PC-9 (cell line): ENCODE data around the gene TAS2R41. TPM values are rescaled to one million over a fixed set of nuclear protein-coding genes. Genes with fewer than 3 reads are reported as not detected.

ENCODE experiments used
- BruUV-seq: library from RNA; stranded (reverse); fragments of 400-500 nt; replicated peaks from 2 replicates; lab custom pipeline; 2021; lab: Mats Ljungman, UMichigan
- CTCF ChIA-PET: fragments of 300-600 bp; sonication (Branson Sonifier 250); formaldehyde crosslinking; loops from one replicate; lab custom pipeline; 2022; ENCODE audit warnings: antibody characterized with exemption; lab: Charles Lee
- POLR2A ChIA-PET: fragments of 300-600 bp; sonication (Branson Sonifier 250); formaldehyde crosslinking; loops from one replicate; lab custom pipeline; 2022; ENCODE audit warnings: antibody characterized with exemption; ENCODE audit not compliant: unreplicated experiment; lab: Charles Lee
- DNase-seq, 2 experiments: peaks; one replicate each; pipeline versions ENCODE4 v3.0.0 to v3.0.0-alpha.2; 2015 to 2022; ENCODE audit warnings: mixed read lengths in 1 of 2
- H2AFZ ChIP-seq: fragments of 200-600 bp; sonication (generic); 2 replicates; pipeline ENCODE4 v1.8.1; 2017; ENCODE audit warnings: antibody characterized with exemption
- H3F3A ChIP-seq: fragments of 200-600 bp; sonication (generic); 2 replicates; pipeline ENCODE4 v1.8.1; 2017; ENCODE audit warnings: antibody characterized with exemption, mild to moderate bottlenecking, low read depth; ENCODE audit not compliant: insufficient read depth
- H3K27ac ChIP-seq: fragments of 200-600 bp; sonication (generic); 2 replicates; pipeline ENCODE4 v1.6.1; 2016; ENCODE audit warnings: mixed run types
- H3K27me3 ChIP-seq: fragments of 200-600 bp; sonication (generic); 2 replicates; pipeline ENCODE4 v1.6.1; 2016; ENCODE audit warnings: low read depth, mixed run types; ENCODE audit not compliant: insufficient read depth
- H3K36me3 ChIP-seq: fragments of 200-600 bp; sonication (generic); 2 replicates; pipeline ENCODE4 v1.6.1; 2016; ENCODE audit warnings: low read depth, mixed run types
- H3K4me1 ChIP-seq: fragments of 200-600 bp; sonication (generic); replicated peaks from 2 replicates; pipeline ENCODE4 v1.6.1; 2016; ENCODE audit warnings: mixed run types; ENCODE audit not compliant: insufficient read depth
- H3K4me2 ChIP-seq: fragments of 200-600 bp; sonication (generic); 2 replicates; pipeline ENCODE4 v1.6.1; 2017; ENCODE audit warnings: mixed run types
- H3K4me3 ChIP-seq: fragments of 200-600 bp; sonication (generic); 2 replicates; pipeline ENCODE4 v1.6.1; 2016; ENCODE audit warnings: mixed run types
- H3K79me2 ChIP-seq: fragments of 200-600 bp; sonication (generic); 2 replicates; pipeline ENCODE4 v1.6.1; 2017; ENCODE audit warnings: low read depth, mixed run types
- H3K9me2 ChIP-seq: fragments of 200-600 bp; sonication (generic); 2 replicates; pipeline ENCODE4 v1.8.1; 2017; ENCODE audit warnings: mild to moderate bottlenecking; ENCODE audit not compliant: insufficient read depth
- H3K9me3 ChIP-seq: fragments of 200-600 bp; sonication (generic); 2 replicates; pipeline ENCODE4 v1.8.1; 2016; ENCODE audit warnings: low read depth; ENCODE audit not compliant: insufficient read depth
- H4K20me1 ChIP-seq: fragments of 200-600 bp; sonication (generic); 2 replicates; pipeline ENCODE4 v1.8.1; 2017; ENCODE audit not compliant: insufficient read depth
- CTCF ChIP-seq: fragments of 200-600 bp; sonication (generic); conservative IDR thresholded peaks from 2 replicates; pipeline ENCODE4 v1.6.1; 2017; ENCODE audit warnings: mixed run types, antibody characterized with exemption, mild to moderate bottlenecking, moderate library complexity
- EZH2 ChIP-seq: fragments of 200-600 bp; sonication (generic); IDR thresholded peaks from 2 replicates; pipeline ENCODE4 v1.8.0; 2017; ENCODE audit warnings: antibody characterized with exemption, low read depth
- intact Hi-C: fragments of 100-400 bp; cut with micrococcal nuclease; formaldehyde crosslinking; loops from one replicate; pipeline ENCODE4 v1.10.0; 2022; ENCODE audit not compliant: unreplicated experiment
- total RNA-seq: library from RNA; stranded (reverse); gene quantifications from 2 replicates; pipeline ENCODE4 v1.2.3, GENCODE V29; 2021

The TAS2R41 gene
- total RNA-seq, 1 experiment from 2014 or later: not detected

GRCh38 chr7:143511593-143512047, 33.9 kb downstream of the TAS2R41 start:
- Histone ChIP-seq H4K20me1 (no peaks in the 10 kb centered on the region), H3K36me3 (no peaks in the 10 kb centered on the region), H3K4me3 (no peak overlapping the region), H3K9me3 (no peaks in the 10 kb centered on the region), H3K27ac (no peak overlapping the region), H3K79me2 (no peaks in the 10 kb centered on the region), H3K4me2 (no peak overlapping the region), H3K4me1 (no peaks in the 10 kb centered on the region), H3F3A (no peaks in the 10 kb centered on the region), H3K9me2 (no peaks in the 10 kb centered on the region), H3K27me3 (no peaks in the 10 kb centered on the region), H2AFZ (no peak overlapping the region)
- no TSS peak for BruUV-seq
- CTCF ChIA-PET: no interaction called here
- DNase-seq: no peak
- TF ChIP-seq EZH2: no peak
- no peak for TF ChIP-seq CTCF
- intact Hi-C loops: no loop called here
- POLR2A ChIA-PET: no interaction called here

- DNase-seq: no peak
- intact Hi-C loops: no loop called here
- ChIA-PET POLR2A (no interaction called here), CTCF (no interaction called here)
- no peak overlapping the region for H3K4me2 ChIP-seq
- no peaks in the 10 kb centered on the region for H3F3A ChIP-seq
- H3K4me3 ChIP-seq: no peak overlapping the region
- H3K36me3 ChIP-seq: no peaks in the 10 kb centered on the region
- TF ChIP-seq CTCF (no peak), EZH2 (no peak)
- no peak overlapping the region for H2AFZ ChIP-seq
- no peaks in the 10 kb centered on the region for H3K9me2 ChIP-seq
- H3K9me3 ChIP-seq: no peaks in the 10 kb centered on the region
- no peaks in the 10 kb centered on the region for H4K20me1 ChIP-seq
- no peaks in the 10 kb centered on the region for H3K4me1 ChIP-seq
- no TSS peak for BruUV-seq
- H3K79me2 ChIP-seq: no peaks in the 10 kb centered on the region
- H3K27me3 ChIP-seq: no peaks in the 10 kb centered on the region
- no peak overlapping the region for H3K27ac ChIP-seq
Observed at GRCh38 chr7:143512488-143513340, 35.0 kb downstream of the TAS2R41 start.

- H4K20me1 ChIP-seq: no peaks in the 10 kb centered on the region
- H3K79me2 ChIP-seq: no peaks in the 10 kb centered on the region
- TF ChIP-seq EZH2 (no peak), CTCF (no peak)
- no peaks in the 10 kb centered on the region for H3K4me1 ChIP-seq
- no peak for DNase-seq
- no peaks in the 10 kb centered on the region for H3K9me2 ChIP-seq
- CTCF ChIA-PET: interaction anchor here (0.6 kb wide), 1 partner anchor 290 kb away, joined by 3 read pairs; no protein-coding TSS in a partner anchor
- H3K27me3 ChIP-seq: no peaks in the 10 kb centered on the region
- H2AFZ ChIP-seq: no peak overlapping the region
- no peaks in the 10 kb centered on the region for H3F3A ChIP-seq
- no peaks in the 10 kb centered on the region for H3K36me3 ChIP-seq
- no peak overlapping the region for H3K4me2 ChIP-seq
- POLR2A ChIA-PET: no interaction called here
- H3K4me3 ChIP-seq: no peak overlapping the region
- H3K27ac ChIP-seq: no peak overlapping the region
- intact Hi-C loops: no loop called here
- H3K9me3 ChIP-seq: no peaks in the 10 kb centered on the region
- no TSS peak for BruUV-seq
Observed at GRCh38 chr7:143514487-143514886, 36.8 kb downstream of the TAS2R41 start.
